D721Med (cell line): ENCODE results near the gene ZNF385B.
A peak's percentile ranks its signal among the peaks of the same experiment; 100 is the strongest.

Experiments used
- DNase-seq: peaks from one replicate; pipeline ENCODE4 v3.0.0; 2011; ENCODE audit warnings: low spot score; ENCODE audit not compliant: insufficient read length
- FAIRE-seq: peaks from 2 replicates; lab custom pipeline; 2011; peaks lifted over from hg19 to GRCh38; lab: Jason Lieb, UNC
- CTCF ChIP-seq: IDR thresholded peaks from 2 replicates; pipeline ENCODE4 v1.5.1; 2012; ENCODE audit warnings: mild to moderate bottlenecking, control low read depth; ENCODE audit not compliant: insufficient read depth; ENCODE audit errors: missing control alignments

Gene ZNF385B

GRCh38 chr2:179758636-179759035 lies 102.8 kb downstream of the ZNF385B start:
- TF ChIP-seq CTCF = no peak
- FAIRE-seq (no peak), DNase-seq (no peak)

GRCh38 chr2:179751163-179751809 lies 110.1 kb downstream of the ZNF385B start:
- peak; percentile 95 for FAIRE-seq

GRCh38 chr2:179749210-179749609 lies 112.2 kb downstream of the ZNF385B start:
- TF ChIP-seq CTCF = no peak
- FAIRE-seq (no peak), DNase-seq (no peak)

More at GRCh38 chr2:179751163-179751809, 110.1 kb downstream of the ZNF385B start:
- DNase-seq = no peak
- TF ChIP-seq CTCF = peak; percentile 70

GRCh38 chr2:179746981-179747380 lies 114.4 kb downstream of the ZNF385B start:
- no peak for DNase-seq
- FAIRE-seq = no peak
- no peak for TF ChIP-seq CTCF

GRCh38 chr2:179745635-179746256 lies 115.7 kb downstream of the ZNF385B start:
- FAIRE-seq (no peak), DNase-seq (no peak)
- no peak for TF ChIP-seq CTCF

- no peak for DNase-seq
- FAIRE-seq = no peak
- TF ChIP-seq CTCF = no peak
Observed at GRCh38 chr2:179744401-179744800, 117.0 kb downstream of the ZNF385B start.

- DNase-seq = no peak
- FAIRE-seq = no peak
- no peak for TF ChIP-seq CTCF
Observed at GRCh38 chr2:179741317-179741716, 120.1 kb downstream of the ZNF385B start.
